H9 (cell line): ENCODE results near the gene SFXN1. TPM values are rescaled to one million over a fixed set of nuclear protein-coding genes. Genes with fewer than 3 reads are reported as not detected.

ENCODE experiments used
- DNase-seq: peaks from one replicate; pipeline ENCODE4 v3.0.0-alpha.2; 2017
- H2AFZ ChIP-seq: one replicate; pipeline ENCODE4 v1.6.1; 2013; ENCODE audit warnings: mild to moderate bottlenecking, low read length, control low read depth, moderate library complexity
- H2AK5ac ChIP-seq: 2 replicates; pipeline ENCODE4 v1.6.1; 2013; ENCODE audit warnings: low read length, control low read depth, mixed read lengths; ENCODE audit not compliant: insufficient read length
- H2BK120ac ChIP-seq: one replicate; pipeline ENCODE4 v1.6.1; 2013; ENCODE audit warnings: low read depth, mild to moderate bottlenecking, low read length, control low read depth, inconsistent platforms; ENCODE audit not compliant: poor library complexity, severe bottlenecking
- H2BK12ac ChIP-seq: 2 replicates; pipeline ENCODE4 v1.6.1; 2013; ENCODE audit warnings: low read length, control low read depth, mixed read lengths, low read depth; ENCODE audit not compliant: insufficient read length
- H2BK15ac ChIP-seq: 2 replicates; pipeline ENCODE4 v1.6.1; 2013; ENCODE audit warnings: low read depth, low read length, control low read depth
- H2BK20ac ChIP-seq: one replicate; pipeline ENCODE4 v1.6.1; 2013; ENCODE audit warnings: low read depth, mild to moderate bottlenecking, low read length, control low read depth, inconsistent platforms; ENCODE audit not compliant: poor library complexity, severe bottlenecking
- H2BK5ac ChIP-seq: 2 replicates; pipeline ENCODE4 v1.6.1; 2013; ENCODE audit warnings: low read length, control low read depth, mixed read lengths; ENCODE audit not compliant: insufficient read length
- H3K14ac ChIP-seq: 2 replicates; pipeline ENCODE4 v1.6.1; 2013; ENCODE audit warnings: low read length, control low read depth; ENCODE audit not compliant: insufficient read depth
- H3K18ac ChIP-seq: 2 replicates; pipeline ENCODE4 v1.6.1; 2013; ENCODE audit warnings: low read depth, mild to moderate bottlenecking, mixed read lengths, low read length, control low read depth; ENCODE audit not compliant: insufficient read length
- H3K23ac ChIP-seq: 2 replicates; pipeline ENCODE4 v1.6.1; 2013; ENCODE audit warnings: low read length, control low read depth, mixed read lengths, low read depth; ENCODE audit not compliant: insufficient read length
- H3K23me2 ChIP-seq: 2 replicates; pipeline ENCODE4 v1.6.1; 2013; ENCODE audit warnings: low read depth, mild to moderate bottlenecking, mixed read lengths, low read length, control low read depth; ENCODE audit not compliant: insufficient read length, poor library complexity, severe bottlenecking
- H3K27ac ChIP-seq: 2 replicates; pipeline ENCODE4 v1.5.1; 2013; ENCODE audit warnings: low read length, control low read depth, mixed read lengths, low read depth; ENCODE audit not compliant: insufficient read length
- H3K27me3 ChIP-seq: 2 replicates; pipeline ENCODE4 v1.6.1; 2013; ENCODE audit warnings: low read length, control low read depth, inconsistent platforms; ENCODE audit not compliant: insufficient read depth
- H3K4ac ChIP-seq: 2 replicates; pipeline ENCODE4 v1.6.1; 2013; ENCODE audit warnings: low read depth, mild to moderate bottlenecking, control low read depth, inconsistent platforms, low read length, moderate library complexity
- H3K4me1 ChIP-seq: 2 replicates; pipeline ENCODE4 v1.6.1; 2013; ENCODE audit warnings: low read length, control low read depth, inconsistent platforms; ENCODE audit not compliant: insufficient read depth
- H3K4me2 ChIP-seq: 2 replicates; pipeline ENCODE4 v1.6.1; 2013; ENCODE audit warnings: low read length, control low read depth, mixed read lengths; ENCODE audit not compliant: insufficient read length, insufficient read depth
- H3K56ac ChIP-seq: 2 replicates; pipeline ENCODE4 v1.6.1; 2013; ENCODE audit warnings: low read depth, mild to moderate bottlenecking, mixed read lengths, low read length, control low read depth; ENCODE audit not compliant: insufficient read length
- H3K79me1 ChIP-seq: 2 replicates; pipeline ENCODE4 v1.6.1; 2013; ENCODE audit warnings: low read depth, mild to moderate bottlenecking, moderate library complexity, low read length, control low read depth, inconsistent platforms; ENCODE audit not compliant: insufficient read depth, poor library complexity, severe bottlenecking
- H3K79me2 ChIP-seq: 2 replicates; pipeline ENCODE4 v1.6.1; 2013; ENCODE audit warnings: low read length, control low read depth, inconsistent platforms; ENCODE audit not compliant: insufficient read depth
- H3K9ac ChIP-seq: 2 replicates; pipeline ENCODE4 v1.6.1; 2013; ENCODE audit warnings: low read length, control low read depth, mixed read lengths; ENCODE audit not compliant: insufficient read length; ENCODE audit errors: extremely low read depth
- H3K9me3 ChIP-seq: one replicate; pipeline ENCODE4 v1.6.1; 2013; ENCODE audit warnings: low read depth, low read length, inconsistent platforms; ENCODE audit not compliant: control insufficient read depth
- H3T11ph ChIP-seq: one replicate; pipeline ENCODE4 v1.6.1; 2013; ENCODE audit warnings: mild to moderate bottlenecking, low read length, control low read depth, inconsistent platforms
- H4K20me1 ChIP-seq: one replicate; pipeline ENCODE4 v1.6.1; 2013; ENCODE audit not compliant: control insufficient read depth, insufficient read length, insufficient read depth
- H4K5ac ChIP-seq: 2 replicates; pipeline ENCODE4 v1.6.1; 2013; ENCODE audit warnings: low read depth, mild to moderate bottlenecking, mixed read lengths, low read length, control low read depth; ENCODE audit not compliant: insufficient read length
- H4K8ac ChIP-seq: replicated peaks from 2 replicates; pipeline ENCODE4 v1.6.1; 2013; ENCODE audit warnings: low read length, control low read depth, mixed read lengths, low read depth; ENCODE audit not compliant: insufficient read length
- H4K91ac ChIP-seq: 2 replicates; pipeline ENCODE4 v1.6.1; 2013; ENCODE audit warnings: low read depth, mild to moderate bottlenecking, moderate library complexity, mixed read lengths, low read length, control low read depth; ENCODE audit not compliant: insufficient read length
- H3K27ac Mint-ChIP-seq, 3 experiments: 2 replicates in 2 of 3; 3 replicates in 1 of 3; pipeline ENCODE4 v1.8.0; 2020 to 2021; ENCODE audit warnings: mixed read lengths in 3 of 3, mild to moderate bottlenecking in 1 of 3, moderate library complexity in 1 of 3
- H3K27me3 Mint-ChIP-seq: 2 replicates; pipeline ENCODE4 v1.8.0; 2021; ENCODE audit warnings: low read depth, mild to moderate bottlenecking, moderate library complexity, mixed read lengths
- H3K36me3 Mint-ChIP-seq, 3 experiments: 2 replicates in 2 of 3; 3 replicates in 1 of 3; pipeline ENCODE4 v1.8.0; 2020 to 2021; ENCODE audit warnings: low read depth in 3 of 3, mixed read lengths in 3 of 3; ENCODE audit not compliant: insufficient read depth in 1 of 3
- H3K4me1 Mint-ChIP-seq, 2 experiments: 2 replicates each; pipeline ENCODE4 v1.8.0; 2020; ENCODE audit warnings: mixed read lengths in 2 of 2
- H3K4me3 Mint-ChIP-seq, 2 experiments: 2 replicates in 1 of 2; 3 replicates in 1 of 2; pipeline ENCODE4 v1.8.0; 2020 to 2021; ENCODE audit warnings: mild to moderate bottlenecking in 2 of 2, mixed read lengths in 2 of 2, moderate library complexity in 1 of 2
- H3K9me3 Mint-ChIP-seq, 2 experiments: 2 replicates in 1 of 2; 3 replicates in 1 of 2; pipeline ENCODE4 v1.8.0; 2020; ENCODE audit warnings: mild to moderate bottlenecking in 2 of 2, mixed read lengths in 2 of 2, moderate library complexity in 1 of 2
- CTCF ChIP-seq: fragments of 200-600 bp; sonication (generic); conservative IDR thresholded peaks from 3 replicates; pipeline ENCODE4 v1.8.0; 2021; ENCODE audit warnings: antibody characterized with exemption, mild to moderate bottlenecking
- WGBS: extraction: QIAGEN DNeasy Blood & Tissue Kit; methylation state at CpG from one replicate; pipeline ENCODE4 v1.1.7; 2013; ENCODE audit warnings: missing lambda C conversion rate, low lambda C conversion rate, mixed read lengths; ENCODE audit not compliant: insufficient read length; ENCODE audit errors: extremely low coverage; 5-methylcytosine and 5-hydroxymethylcytosine counted together
- total RNA-seq: library from RNA; stranded (reverse); gene quantifications from 2 replicates; pipeline ENCODE4 v1.2.1, GENCODE V29; 2021

Gene SFXN1
- total RNA-seq, 1 experiment from 2014 or later, result 99.2 TPM

DNA sequence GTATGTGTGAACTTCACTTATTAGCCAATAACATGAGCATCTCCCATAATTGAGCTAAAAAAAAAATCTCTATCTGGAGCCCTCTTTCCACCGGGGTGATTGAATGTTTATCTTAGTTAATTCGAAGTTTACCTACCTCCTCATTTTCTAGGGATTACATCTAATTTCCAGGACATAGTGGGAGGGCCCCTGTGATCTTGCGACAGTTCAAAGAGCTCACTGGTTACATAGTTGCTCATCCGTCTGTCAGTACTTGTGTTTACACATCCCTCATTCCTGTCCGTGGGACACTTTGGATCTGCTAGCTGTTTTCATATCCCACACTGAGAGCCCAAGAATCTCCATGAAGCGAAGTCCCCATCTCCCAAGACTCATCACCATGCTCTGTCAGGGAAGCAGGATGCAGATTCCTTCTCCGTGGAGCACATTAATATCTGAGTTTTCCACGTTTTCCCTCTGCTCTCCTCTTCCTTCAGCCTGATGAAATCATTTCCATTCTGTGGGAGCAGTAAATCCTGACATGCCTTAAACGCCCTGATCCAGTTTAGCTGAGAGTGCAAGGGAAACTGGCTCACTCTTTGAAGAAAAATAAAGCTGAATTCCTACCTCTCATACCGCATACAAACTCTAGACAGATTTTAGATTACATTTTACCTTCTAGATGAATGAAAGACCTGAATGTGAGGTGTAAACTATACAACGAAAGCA is 10.2 kb upstream of the SFXN1 start:
- Histone ChIP-seq H3K27ac (no peak overlapping the region), H2BK15ac (no peak overlapping the region), H2BK120ac (no peak overlapping the region), H4K5ac (no peak overlapping the region), H2AFZ (no peak overlapping the region), H4K8ac (no peak overlapping the region), H3K4me1 (no peaks in the 10 kb centered on the region), H3K79me1 (no peaks in the 10 kb centered on the region), H2AK5ac (no peak overlapping the region), H3K27me3 (no peaks in the 10 kb centered on the region), H3K14ac (no peak overlapping the region), H3K79me2 (no peaks in the 10 kb centered on the region), H3K4ac (no peak overlapping the region), H3K23me2 (no peaks in the 10 kb centered on the region), H3K4me2 (no peak overlapping the region), H3K9me3 (no peaks in the 10 kb centered on the region), H3T11ph (no peak overlapping the region), H3K9ac (no peak overlapping the region), H2BK12ac (no peak overlapping the region), H3K23ac (no peak overlapping the region), H3K18ac (no peak overlapping the region), H3K56ac (no peak overlapping the region), H4K91ac (no peak overlapping the region), H2BK5ac (no peak overlapping the region), H4K20me1 (no peaks in the 10 kb centered on the region), H2BK20ac (no peak overlapping the region)
- Mint-ChIP-seq H3K36me3 (no peaks in the 10 kb centered on the region), H3K27ac (no peak overlapping the region; a peak in 1 of 7 replicates), H3K4me1 (peaks cover 5 to 8% of the 10 kb centered on the region in 2 experiments), H3K9me3 (no peaks in the 10 kb centered on the region; a peak in 1 of 5 replicates), H3K27me3 (peaks cover 4% of the 10 kb centered on the region), H3K4me3 (no peak overlapping the region)
- WGBS, result no CpG with 5 or more reads among the region's 11 CpGs
- no peak for DNase-seq
- no peak for TF ChIP-seq CTCF
